Liver (tissue), 3 donors: ENCODE measurements around the gene LIM2.

Experiments
- EGR1 ChIP-seq, 2 donors: IDR thresholded peaks; 2 replicates each; pipeline ENCODE4 v1.6.1; 2016 to 2018; ENCODE audit warnings: antibody characterized with exemption in 2 of 2, low read depth in 2 of 2
- GABPA ChIP-seq, 2 donors: IDR thresholded peaks in 1 of 2; conservative IDR thresholded peaks in 1 of 2; 2 replicates each; pipeline ENCODE4 v1.6.1; 2016; ENCODE audit warnings: antibody characterized with exemption in 2 of 2, mild to moderate bottlenecking in 1 of 2, moderate library complexity in 1 of 2
- YY1 ChIP-seq: IDR thresholded peaks from 2 replicates; pipeline ENCODE4 v1.6.1; 2016; ENCODE audit warnings: antibody characterized with exemption, mild to moderate bottlenecking
- TF ChIP-seq, protein P1 (sequence below): fragments of 150-350 bp; IDR thresholded peaks from 2 replicates; pipeline ENCODE4 v1.5.1; 2017; ENCODE audit warnings: improper control_type of control experiment, low read depth, low read length; ENCODE audit not compliant: missing input control
- TF ChIP-seq, protein P2 (sequence below): IDR thresholded peaks from 2 replicates; pipeline ENCODE4 v1.6.1; 2016; ENCODE audit warnings: antibody characterized with exemption
- TF ChIP-seq, protein P3 (sequence below): IDR thresholded peaks from 2 replicates; pipeline ENCODE4 v1.6.1; 2016; ENCODE audit warnings: antibody characterized with exemption, mild to moderate bottlenecking
- donor health status: healthy.
- donor health status: healthy.

DNA sequence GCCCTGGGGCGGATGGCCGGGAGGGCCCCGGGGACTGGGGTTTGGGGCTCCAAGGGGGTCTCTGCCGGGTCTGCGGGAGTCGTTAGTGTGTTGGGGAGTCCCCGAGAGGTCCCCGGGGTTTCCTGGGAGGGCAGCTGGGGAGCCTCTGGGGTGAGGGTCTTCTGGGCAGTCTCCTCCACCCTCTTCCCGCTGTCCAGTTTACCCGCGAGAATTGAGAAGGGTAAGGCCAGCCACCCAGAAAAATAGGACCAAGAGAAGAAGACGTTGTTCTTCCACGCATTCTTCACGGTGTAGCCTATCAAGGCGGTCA, 20.6 kb downstream of the LIM2 start:
- TF ChIP-seq, protein P1, sequence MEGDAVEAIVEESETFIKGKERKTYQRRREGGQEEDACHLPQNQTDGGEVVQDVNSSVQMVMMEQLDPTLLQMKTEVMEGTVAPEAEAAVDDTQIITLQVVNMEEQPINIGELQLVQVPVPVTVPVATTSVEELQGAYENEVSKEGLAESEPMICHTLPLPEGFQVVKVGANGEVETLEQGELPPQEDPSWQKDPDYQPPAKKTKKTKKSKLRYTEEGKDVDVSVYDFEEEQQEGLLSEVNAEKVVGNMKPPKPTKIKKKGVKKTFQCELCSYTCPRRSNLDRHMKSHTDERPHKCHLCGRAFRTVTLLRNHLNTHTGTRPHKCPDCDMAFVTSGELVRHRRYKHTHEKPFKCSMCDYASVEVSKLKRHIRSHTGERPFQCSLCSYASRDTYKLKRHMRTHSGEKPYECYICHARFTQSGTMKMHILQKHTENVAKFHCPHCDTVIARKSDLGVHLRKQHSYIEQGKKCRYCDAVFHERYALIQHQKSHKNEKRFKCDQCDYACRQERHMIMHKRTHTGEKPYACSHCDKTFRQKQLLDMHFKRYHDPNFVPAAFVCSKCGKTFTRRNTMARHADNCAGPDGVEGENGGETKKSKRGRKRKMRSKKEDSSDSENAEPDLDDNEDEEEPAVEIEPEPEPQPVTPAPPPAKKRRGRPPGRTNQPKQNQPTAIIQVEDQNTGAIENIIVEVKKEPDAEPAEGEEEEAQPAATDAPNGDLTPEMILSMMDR = no peak
- TF ChIP-seq GABPA (IDR thresholded peaks at IDR 0.05 in 1 of 2, conservative IDR thresholded peaks at IDR 0.05 in 1 of 2) (no peak), YY1 (no peak), EGR1 (IDR thresholded peaks at IDR 0.05; ENCODE audit: low read depth in 2 of 2) (no peak)
- TF ChIP-seq, protein P2, sequence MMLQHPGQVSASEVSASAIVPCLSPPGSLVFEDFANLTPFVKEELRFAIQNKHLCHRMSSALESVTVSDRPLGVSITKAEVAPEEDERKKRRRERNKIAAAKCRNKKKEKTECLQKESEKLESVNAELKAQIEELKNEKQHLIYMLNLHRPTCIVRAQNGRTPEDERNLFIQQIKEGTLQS = no peak
- TF ChIP-seq, protein P3, sequence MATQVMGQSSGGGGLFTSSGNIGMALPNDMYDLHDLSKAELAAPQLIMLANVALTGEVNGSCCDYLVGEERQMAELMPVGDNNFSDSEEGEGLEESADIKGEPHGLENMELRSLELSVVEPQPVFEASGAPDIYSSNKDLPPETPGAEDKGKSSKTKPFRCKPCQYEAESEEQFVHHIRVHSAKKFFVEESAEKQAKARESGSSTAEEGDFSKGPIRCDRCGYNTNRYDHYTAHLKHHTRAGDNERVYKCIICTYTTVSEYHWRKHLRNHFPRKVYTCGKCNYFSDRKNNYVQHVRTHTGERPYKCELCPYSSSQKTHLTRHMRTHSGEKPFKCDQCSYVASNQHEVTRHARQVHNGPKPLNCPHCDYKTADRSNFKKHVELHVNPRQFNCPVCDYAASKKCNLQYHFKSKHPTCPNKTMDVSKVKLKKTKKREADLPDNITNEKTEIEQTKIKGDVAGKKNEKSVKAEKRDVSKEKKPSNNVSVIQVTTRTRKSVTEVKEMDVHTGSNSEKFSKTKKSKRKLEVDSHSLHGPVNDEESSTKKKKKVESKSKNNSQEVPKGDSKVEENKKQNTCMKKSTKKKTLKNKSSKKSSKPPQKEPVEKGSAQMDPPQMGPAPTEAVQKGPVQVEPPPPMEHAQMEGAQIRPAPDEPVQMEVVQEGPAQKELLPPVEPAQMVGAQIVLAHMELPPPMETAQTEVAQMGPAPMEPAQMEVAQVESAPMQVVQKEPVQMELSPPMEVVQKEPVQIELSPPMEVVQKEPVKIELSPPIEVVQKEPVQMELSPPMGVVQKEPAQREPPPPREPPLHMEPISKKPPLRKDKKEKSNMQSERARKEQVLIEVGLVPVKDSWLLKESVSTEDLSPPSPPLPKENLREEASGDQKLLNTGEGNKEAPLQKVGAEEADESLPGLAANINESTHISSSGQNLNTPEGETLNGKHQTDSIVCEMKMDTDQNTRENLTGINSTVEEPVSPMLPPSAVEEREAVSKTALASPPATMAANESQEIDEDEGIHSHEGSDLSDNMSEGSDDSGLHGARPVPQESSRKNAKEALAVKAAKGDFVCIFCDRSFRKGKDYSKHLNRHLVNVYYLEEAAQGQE = no peak
